Colon (tissue), 2 donors: ENCODE results near the gene ENKUR.

Source experiments
- FAIRE-seq: peaks from 2 replicates; lab custom pipeline; 2012; peaks lifted over from hg19 to GRCh38; lab: Jason Lieb, UNC
- donor health status: control.
- donor health status: control.

Gene ENKUR

GRCh38 chr10:24947304-24948097 lies 68.5 kb downstream of the ENKUR start:
- no peak for FAIRE-seq

DNA sequence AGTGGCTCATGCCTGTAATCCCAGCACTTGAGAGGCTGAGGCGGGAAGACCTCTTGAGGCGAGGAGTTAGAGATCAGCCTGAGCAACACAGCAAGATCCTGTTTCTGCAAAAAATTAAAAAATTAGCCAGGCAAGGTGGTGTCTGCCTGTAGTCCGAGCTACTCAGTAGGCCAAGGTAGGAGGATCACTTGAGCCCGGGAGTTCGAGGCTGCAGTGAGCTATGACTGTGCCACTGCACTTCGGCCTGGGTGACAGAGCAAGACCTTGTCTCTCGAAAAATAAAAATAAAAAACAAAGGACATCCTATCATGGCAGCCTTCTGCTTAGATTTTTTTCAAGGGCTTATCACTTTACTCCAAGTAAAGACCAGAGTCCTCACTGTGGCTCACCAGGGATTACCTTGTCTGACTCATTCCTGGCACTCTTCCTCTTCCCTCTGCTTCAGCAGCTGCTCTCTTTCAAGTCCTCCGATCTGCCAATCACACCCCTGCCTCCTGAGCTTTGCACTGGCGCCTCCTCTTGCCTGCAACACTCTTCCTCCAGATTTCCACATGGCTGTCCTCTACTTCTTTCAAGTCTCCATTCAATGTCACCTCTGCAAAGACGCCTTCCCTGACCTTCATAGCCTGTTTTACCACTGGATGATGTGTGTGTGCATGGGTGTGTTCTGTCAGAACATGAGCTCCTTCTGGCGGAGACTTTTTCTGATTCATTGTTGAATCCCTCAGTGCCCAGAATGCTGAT lies 71.3 kb downstream of the ENKUR start:
- FAIRE-seq, result no peak

DNA sequence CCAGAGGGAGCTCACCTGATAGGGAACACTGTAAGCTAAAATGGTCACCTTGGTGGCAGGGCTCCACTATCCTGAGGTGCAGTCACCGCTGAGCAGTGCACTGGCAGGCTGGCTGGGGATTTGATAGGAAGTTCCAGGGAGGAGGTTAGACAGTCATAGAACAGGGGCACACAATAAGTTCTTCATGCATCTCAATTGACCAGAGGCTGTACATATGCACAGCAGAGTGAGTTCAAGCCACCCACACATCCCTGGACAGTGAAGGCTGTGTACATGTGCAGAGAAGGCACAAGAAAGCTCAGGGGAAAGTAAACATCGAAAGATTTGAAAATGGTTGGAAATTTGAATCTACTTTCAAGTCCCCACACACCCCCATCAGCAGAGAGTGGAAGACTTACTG lies 77.4 kb downstream of the ENKUR start:
- FAIRE-seq, result no peak

DNA sequence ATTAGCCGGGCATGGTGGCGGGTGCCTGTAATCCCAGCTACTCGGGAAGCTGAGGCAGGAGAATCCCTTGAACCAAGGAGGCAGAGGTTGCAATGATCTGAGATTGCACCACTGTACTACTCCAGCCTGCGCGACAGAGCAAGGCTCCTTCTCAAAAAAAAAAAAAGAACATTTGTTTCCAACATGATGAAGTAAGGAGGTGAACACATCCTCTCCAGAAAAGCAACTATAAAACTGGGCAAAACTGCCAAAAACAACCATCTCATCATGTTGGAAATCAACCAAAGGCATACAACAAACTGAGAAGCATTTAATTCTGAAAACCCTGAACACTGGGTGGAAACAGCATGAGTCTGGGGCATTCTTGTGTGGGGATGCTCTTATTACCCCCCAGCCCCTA lies 77.9 kb downstream of the ENKUR start:
- FAIRE-seq, result no peak

- no peak for FAIRE-seq
Measured at GRCh38 chr10:24935504-24936292, 80.3 kb downstream of the ENKUR start.
